Activated CD8-positive, alpha-beta T cell treated with anti-CD3 and anti-CD28 coated beads, Interleukin-2, amount 10 ng/mL, durations not matched to agents 7 days and 5 days (primary cell): ENCODE data around the gene CCDC89. TPM values are rescaled to one million over a fixed set of nuclear protein-coding genes. Genes with fewer than 3 reads are reported as not detected.
A peak's percentile ranks its signal among the peaks of the same experiment; 100 is the strongest.

Experiments used
- ATAC-seq: fragments of 150-1000 bp; cut with Tn5 transposase; one replicate; pipeline ENCODE4 v1.10.0; 2021; ENCODE audit warnings: moderate library complexity
- CTCF ChIA-PET: fragments of 350-600 bp; sonication (Branson Sonifier 250); formaldehyde crosslinking; loops from one replicate; lab custom pipeline; 2021; ENCODE audit warnings: antibody characterized with exemption; lab: Charles Lee
- POLR2A ChIA-PET: fragments of 350-600 bp; sonication (Branson Sonifier 250); formaldehyde crosslinking; loops from one replicate; lab custom pipeline; 2021; ENCODE audit warnings: antibody characterized with exemption; lab: Charles Lee
- DNase-seq: peaks from one replicate; pipeline ENCODE4 v3.0.0-alpha.2; 2020
- H3K27ac Mint-ChIP-seq: one replicate; pipeline ENCODE4 v1.8.0; 2021; ENCODE audit warnings: mild to moderate bottlenecking, mixed read lengths
- H3K27me3 Mint-ChIP-seq: one replicate; pipeline ENCODE4 v1.8.0; 2021; ENCODE audit warnings: low read depth, mixed read lengths
- H3K36me3 Mint-ChIP-seq: one replicate; pipeline ENCODE4 v1.8.0; 2021; ENCODE audit warnings: low read depth, mixed read lengths
- H3K4me1 Mint-ChIP-seq: one replicate; pipeline ENCODE4 v1.8.0; 2021; ENCODE audit warnings: low read depth, mixed read lengths
- H3K4me3 Mint-ChIP-seq: one replicate; pipeline ENCODE4 v1.8.0; 2021; ENCODE audit warnings: mild to moderate bottlenecking, mixed read lengths
- H3K9me3 Mint-ChIP-seq: one replicate; pipeline ENCODE4 v1.8.0; 2022; ENCODE audit warnings: mixed read lengths; ENCODE audit not compliant: insufficient read depth
- total RNA-seq, 2 experiments: library from RNA; stranded (reverse); gene quantifications; one replicate each; pipeline ENCODE4 v1.2.3, GENCODE V29; 2021

CCDC89 gene
- total RNA-seq, 2 experiments from 2014 or later = 0.23 to 0.63 TPM

- peaks cover 18% of the 10 kb centered on the region for H3K36me3 Mint-ChIP-seq
- peaks cover 35% of the 10 kb centered on the region for H3K4me1 Mint-ChIP-seq
- no peaks in the 10 kb centered on the region for H3K9me3 Mint-ChIP-seq
- DNase-seq (peak; percentile 94), ATAC-seq (peak; percentile 99)
- H3K27me3 Mint-ChIP-seq = peaks cover 21% of the 10 kb centered on the region
- H3K4me3 Mint-ChIP-seq = peak within 1 kb of the TSS; percentile 88
- ChIA-PET POLR2A (interaction anchor here (0.5 to 3.3 kb wide), 21 partner anchors 9 to 223 kb away, joined by 3 to 41 read pairs (median 4); partner anchors contain the start of genes CCDC83, CREBZF, DLG2 and SYTL2), CTCF (interaction anchor here (1.2 to 5.6 kb wide), 7 partner anchors 10 to 207 kb away, joined by 3 to 31 read pairs (median 9); partner anchors contain the start of genes CCDC83, CREBZF, DLG2 and TMEM126B)
- peak within 1 kb of the TSS; percentile 95 for H3K27ac Mint-ChIP-seq
Measured at GRCh38 chr11:85647604-85648299, 38.2 kb downstream of the CCDC89 start, which contains the start of gene TMEM126A. TSS of gene TMEM126A (plus strand) at chr11:85647967. CDS start at chr11:85650256, 2,289 bp downstream.

- ATAC-seq (no peak), DNase-seq (no peak)
- ChIA-PET CTCF (interaction anchor here (1.2 to 5.6 kb wide), 7 partner anchors 9 to 208 kb away, joined by 3 to 31 read pairs (median 9); partner anchors contain the start of genes CCDC83, CREBZF, DLG2 and TMEM126B), POLR2A (interaction anchor here (0.5 to 3.3 kb wide), 17 partner anchors 9 to 208 kb away, joined by 3 to 41 read pairs (median 6); partner anchors contain the start of genes CCDC83, CREBZF, DLG2 and SYTL2)
- Mint-ChIP-seq H3K27ac (peak overlapping the region; percentile 95), H3K27me3 (peaks cover 24% of the 10 kb centered on the region), H3K4me1 (peaks cover 31% of the 10 kb centered on the region), H3K9me3 (no peaks in the 10 kb centered on the region), H3K36me3 (peaks cover 15% of the 10 kb centered on the region), H3K4me3 (peak overlapping the region; percentile 88)
Measured at GRCh38 chr11:85647078-85647477, 38.9 kb downstream of the CCDC89 start.

- DNase-seq (no peak), ATAC-seq (no peak)
- Mint-ChIP-seq H3K27ac (no peak overlapping the region), H3K4me1 (peaks cover 2% of the 10 kb centered on the region), H3K36me3 (peaks cover 10% of the 10 kb centered on the region), H3K4me3 (no peak overlapping the region), H3K27me3 (peaks cover 31% of the 10 kb centered on the region), H3K9me3 (no peaks in the 10 kb centered on the region)
- POLR2A ChIA-PET = no interaction called here
- CTCF ChIA-PET = no interaction called here
Measured at GRCh38 chr11:85643191-85643614, 42.8 kb downstream of the CCDC89 start.

- no peak overlapping the region for H3K27ac Mint-ChIP-seq
- H3K27me3 Mint-ChIP-seq = no peaks in the 10 kb centered on the region
- ChIA-PET POLR2A (interaction anchor here (1.4 kb wide), 1 partner anchor 13 kb away, joined by 6 read pairs; the partner anchor contains the start of gene TMEM126A), CTCF (interaction anchor here (1.6 kb wide), 1 partner anchor 13 kb away, joined by 4 read pairs; the partner anchor contains the start of gene TMEM126A)
- ATAC-seq (no peak), DNase-seq (no peak)
- no peaks in the 10 kb centered on the region for H3K9me3 Mint-ChIP-seq
- H3K36me3 Mint-ChIP-seq = peaks cover 44% of the 10 kb centered on the region
- no peak overlapping the region for H3K4me3 Mint-ChIP-seq
- peaks cover 17% of the 10 kb centered on the region for H3K4me1 Mint-ChIP-seq
Measured at GRCh38 chr11:85634747-85635146, 51.2 kb downstream of the CCDC89 start.

Other genes starting within 250 kb of the CCDC89 start
- gene DLG2, start 58.9 kb downstream of the CCDC89 start, total RNA-seq = 1 to 10 TPM; 1.3 to 1.6 TPM
- gene TMEM126B, start 57.6 kb downstream of the CCDC89 start, total RNA-seq = 10 to 100 TPM; 51.4 to 57.8 TPM
- gene TMEM126A, start 38.2 kb downstream of the CCDC89 start, total RNA-seq = 10 to 100 TPM; 33.7 to 39.8 TPM
- 10 to 100 TPM; 51.4 to 54.8 TPM for gene CREBZF, start 21.1 kb downstream of the CCDC89 start, total RNA-seq
- 10 to 100 TPM; 29.3 to 31.2 TPM for gene SYTL2, start 124.9 kb upstream of the CCDC89 start, total RNA-seq
- gene CCDC83, start 169.2 kb upstream of the CCDC89 start, total RNA-seq = not detected